SIG-M5 (cell line): Measurements from ENCODE around the gene PPP6R1.

ENCODE experiments used
- DNase-seq: peaks from one replicate; lab custom pipeline; 2025; lab: John Stamatoyannopoulos, UW

Gene PPP6R1, protein sequence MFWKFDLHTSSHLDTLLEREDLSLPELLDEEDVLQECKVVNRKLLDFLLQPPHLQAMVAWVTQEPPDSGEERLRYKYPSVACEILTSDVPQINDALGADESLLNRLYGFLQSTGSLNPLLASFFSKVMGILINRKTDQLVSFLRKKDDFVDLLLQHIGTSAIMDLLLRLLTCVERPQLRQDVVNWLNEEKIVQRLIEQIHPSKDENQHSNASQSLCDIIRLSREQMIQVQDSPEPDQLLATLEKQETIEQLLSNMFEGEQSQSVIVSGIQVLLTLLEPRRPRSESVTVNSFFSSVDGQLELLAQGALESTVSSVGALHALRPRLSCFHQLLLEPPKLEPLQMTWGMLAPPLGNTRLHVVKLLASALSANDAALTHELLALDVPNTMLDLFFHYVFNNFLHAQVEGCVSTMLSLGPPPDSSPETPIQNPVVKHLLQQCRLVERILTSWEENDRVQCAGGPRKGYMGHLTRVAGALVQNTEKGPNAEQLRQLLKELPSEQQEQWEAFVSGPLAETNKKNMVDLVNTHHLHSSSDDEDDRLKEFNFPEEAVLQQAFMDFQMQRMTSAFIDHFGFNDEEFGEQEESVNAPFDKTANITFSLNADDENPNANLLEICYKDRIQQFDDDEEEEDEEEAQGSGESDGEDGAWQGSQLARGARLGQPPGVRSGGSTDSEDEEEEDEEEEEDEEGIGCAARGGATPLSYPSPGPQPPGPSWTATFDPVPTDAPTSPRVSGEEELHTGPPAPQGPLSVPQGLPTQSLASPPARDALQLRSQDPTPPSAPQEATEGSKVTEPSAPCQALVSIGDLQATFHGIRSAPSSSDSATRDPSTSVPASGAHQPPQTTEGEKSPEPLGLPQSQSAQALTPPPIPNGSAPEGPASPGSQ

DNA sequence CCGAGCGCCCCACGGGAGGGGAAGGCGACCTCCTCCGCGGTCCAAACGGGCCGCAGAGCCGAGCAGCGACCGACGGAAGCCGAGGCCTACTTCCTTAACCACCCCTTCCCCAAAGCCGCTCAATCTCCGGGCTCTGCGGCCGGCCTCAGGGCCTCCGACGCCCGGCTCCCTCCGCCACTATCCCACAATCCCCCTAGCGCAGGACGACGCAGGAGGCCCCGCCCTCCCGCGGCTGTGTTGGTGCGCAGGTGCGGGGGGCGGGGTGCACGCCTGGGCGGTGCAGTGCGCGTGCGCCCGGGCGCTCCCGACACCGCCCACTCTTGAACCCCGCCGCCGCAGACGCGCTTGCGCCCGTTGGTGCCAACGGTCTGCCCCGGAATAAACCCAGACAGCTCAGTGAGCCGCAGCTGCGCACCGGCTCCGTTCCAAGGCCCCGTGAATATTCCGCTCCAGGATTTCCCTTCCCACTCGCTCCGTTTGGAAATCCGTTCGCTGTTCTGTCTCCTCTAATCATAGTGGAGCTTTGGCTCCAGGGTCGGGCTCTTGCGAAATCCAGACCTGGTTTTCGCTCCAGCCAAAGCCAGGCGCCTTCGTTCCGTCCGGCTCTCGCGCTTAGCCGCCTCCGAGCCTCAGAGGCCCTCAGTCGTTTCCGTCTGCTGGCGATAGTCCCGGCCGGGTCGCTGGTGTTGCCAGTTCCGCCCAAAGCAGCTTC, at the start of gene PPP6R1:
TSS of gene PPP6R1 (minus strand) at position 190 of the 712 bp plus-strand sequence. CDS start 11,914 bp downstream, outside the sequence.
- DNase-seq: peak; percentile 94

DNA sequence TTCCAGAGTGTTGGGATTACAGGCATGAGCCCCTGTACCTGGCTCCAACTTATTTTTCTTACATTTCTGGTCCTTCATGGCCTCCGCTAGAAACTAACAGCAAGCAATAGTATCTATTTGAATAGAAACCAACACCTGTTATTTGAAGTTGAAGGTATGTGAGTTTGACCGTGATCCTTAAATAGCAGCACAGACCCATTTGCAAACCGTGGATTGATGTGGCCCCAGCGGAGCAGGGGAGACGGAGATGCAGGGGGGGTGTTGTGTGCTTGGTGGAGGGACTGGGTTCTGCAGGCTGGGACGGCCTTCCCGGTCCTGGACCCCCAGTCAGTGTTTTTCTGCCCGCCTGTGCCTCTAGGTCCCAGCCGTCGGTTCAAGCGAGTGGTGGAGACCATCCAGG, 49.5 kb upstream of the PPP6R1 start:
- no peak for DNase-seq

DNA sequence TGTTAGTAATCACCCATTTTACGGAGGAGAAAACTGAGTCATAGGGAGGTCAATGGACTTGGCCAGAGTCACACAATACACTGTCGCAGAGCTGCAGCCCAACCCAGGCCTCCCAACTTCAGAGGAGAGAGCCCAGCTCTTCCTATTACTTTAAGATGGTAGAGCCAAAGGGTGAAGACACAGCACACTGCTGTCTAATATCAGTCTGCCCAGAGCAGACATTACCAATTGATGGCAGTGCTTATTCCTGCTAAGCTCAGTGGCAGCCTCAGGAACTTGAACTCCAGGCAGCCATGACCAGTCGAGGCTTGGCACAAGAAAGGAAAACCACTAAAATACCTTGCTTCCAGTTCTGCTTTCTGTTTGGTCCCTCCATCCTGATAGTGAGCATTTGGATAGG, 47.9 kb upstream of the PPP6R1 start:
- DNase-seq: no peak

DNA sequence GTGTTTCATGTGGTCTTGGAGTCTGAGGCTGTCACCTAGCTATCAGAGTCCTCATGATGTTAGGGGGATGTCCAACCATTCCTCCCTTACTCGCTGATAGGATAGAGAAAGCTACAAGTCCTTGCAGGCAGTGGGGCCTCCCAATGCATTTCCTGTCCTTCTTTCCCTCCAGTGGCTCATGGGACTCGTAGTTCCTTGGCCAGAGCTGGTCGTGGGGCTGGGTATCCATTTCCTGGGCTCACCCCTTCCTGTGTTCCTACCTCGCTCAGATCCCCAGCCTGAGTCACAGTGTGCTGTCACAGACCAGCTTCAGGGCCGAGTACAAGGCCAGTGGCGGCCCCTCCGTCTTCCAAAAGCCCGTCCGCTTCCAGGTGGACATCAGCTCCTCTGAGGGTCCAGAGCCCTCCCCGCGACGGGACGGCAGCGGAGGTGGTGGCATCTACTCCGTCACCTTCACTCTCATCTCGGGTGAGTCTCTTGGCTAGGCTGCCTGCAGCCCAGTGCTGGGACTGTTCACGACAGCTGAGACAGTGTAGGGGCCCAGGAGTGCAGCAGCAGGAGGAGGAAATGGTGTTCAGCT, 47.3 kb upstream of the PPP6R1 start:
- no peak for DNase-seq

DNA sequence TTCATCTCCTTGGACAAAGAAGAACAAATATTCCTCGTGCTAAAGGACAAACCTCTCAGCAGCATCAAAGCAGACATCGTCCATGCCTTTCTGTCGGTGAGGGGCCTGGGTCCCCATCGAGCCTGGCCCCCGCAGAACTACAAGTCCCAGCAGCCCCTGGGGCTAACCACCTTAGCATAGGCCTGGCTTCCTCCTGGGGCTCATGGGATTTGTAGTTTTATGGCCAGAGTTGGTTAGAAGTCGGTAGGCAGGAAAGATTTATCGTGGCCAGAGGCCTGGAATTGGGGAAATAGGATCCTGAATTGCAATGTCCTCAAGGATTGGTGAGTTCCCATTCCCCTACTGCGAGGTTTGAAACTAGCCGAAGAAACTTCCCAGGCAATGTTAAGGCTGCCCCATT, 46.7 kb upstream of the PPP6R1 start:
- no peak for DNase-seq

DNA sequence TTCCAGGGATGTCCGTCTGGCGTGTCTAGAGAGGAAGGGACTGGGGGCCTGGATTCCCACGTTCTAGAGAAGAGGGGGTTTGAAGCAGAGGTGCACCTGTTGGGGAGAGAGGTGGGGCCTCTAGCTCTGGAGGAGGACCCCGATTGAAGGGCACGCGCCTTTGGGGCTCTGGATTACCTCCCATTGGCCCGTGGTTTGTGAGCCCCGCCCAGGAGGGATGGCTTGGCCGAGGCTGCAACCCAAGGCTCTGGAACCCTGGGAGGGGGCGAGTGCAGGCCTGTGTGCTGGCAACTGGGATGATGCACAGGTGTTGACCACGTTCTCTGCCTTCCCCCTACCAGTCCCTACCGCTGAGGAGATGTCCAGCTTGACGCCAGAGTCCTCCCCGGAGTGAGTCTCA, 46.2 kb upstream of the PPP6R1 start:
- no peak for DNase-seq

DNA sequence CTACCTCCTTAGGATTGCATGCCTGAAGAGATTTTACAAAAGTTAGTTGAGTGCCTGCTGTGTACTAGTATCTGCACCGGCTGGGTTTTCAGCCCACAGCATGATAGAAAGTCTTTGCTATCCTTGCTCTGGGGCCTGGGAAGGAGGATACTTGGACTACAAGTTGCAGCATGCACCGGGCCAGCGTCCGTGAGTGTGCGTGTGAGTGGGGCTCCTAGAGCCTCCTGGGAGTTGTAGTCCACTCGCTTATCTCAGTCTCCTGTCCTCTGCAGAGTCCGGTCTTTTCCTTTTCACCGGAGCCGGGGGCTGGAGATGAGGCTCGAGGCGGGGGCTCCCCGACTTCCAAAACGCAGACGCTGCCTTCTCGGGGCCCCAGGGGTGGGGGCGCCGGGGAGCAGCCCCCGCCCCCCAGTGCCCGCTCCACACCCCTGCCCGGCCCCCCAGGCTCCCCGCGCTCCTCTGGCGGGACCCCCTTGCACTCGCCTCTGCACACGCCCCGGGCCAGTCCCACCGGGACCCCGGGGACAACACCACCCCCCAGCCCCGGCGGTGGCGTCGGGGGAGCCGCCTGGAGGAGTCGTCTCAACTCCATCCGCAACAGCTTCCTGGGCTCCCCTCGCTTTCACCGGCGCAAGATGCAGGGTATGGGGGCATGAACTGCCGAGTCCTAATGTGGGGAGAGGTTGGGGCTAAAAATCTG, 45.6 kb upstream of the PPP6R1 start:
- no peak for DNase-seq

DNA sequence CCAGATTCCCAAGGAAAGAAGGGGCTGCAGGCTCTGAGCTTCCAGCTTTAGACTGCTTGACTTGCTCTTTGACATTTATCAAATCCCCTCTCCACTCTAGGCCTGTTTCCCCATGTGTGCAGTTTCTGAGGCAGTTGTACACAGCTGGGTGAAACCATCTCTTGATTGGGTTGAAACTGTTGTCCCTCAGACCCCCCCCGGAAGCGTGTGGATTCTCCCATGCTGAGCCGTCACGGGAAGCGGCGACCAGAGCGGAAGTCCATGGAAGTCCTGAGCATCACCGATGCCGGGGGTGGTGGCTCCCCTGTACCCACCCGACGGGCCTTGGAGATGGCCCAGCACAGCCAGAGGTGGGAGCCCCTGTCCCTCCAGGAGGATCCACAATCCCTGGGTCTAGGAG, 44.7 kb upstream of the PPP6R1 start:
- no peak for DNase-seq

DNA sequence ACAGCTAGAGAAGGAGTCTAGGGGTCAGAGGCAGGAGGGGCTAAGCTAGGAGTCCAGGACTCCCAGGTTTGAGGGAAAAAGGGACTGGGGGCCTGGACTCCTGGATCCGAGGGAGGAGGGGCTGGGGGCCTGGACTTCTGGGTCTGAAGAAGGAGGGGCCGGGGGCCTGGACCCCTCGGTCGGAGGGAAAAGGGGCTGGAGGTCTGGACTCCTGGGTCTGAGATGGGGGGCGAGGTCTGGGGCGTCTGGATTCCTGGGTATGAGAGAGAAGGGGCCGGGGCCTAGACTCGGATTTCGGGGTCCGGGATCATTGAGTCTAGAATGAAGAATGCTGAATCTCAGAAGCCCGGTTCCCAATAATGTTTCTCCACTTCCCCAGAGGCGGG, 43.5 kb upstream of the PPP6R1 start:
- no peak for DNase-seq

DNA sequence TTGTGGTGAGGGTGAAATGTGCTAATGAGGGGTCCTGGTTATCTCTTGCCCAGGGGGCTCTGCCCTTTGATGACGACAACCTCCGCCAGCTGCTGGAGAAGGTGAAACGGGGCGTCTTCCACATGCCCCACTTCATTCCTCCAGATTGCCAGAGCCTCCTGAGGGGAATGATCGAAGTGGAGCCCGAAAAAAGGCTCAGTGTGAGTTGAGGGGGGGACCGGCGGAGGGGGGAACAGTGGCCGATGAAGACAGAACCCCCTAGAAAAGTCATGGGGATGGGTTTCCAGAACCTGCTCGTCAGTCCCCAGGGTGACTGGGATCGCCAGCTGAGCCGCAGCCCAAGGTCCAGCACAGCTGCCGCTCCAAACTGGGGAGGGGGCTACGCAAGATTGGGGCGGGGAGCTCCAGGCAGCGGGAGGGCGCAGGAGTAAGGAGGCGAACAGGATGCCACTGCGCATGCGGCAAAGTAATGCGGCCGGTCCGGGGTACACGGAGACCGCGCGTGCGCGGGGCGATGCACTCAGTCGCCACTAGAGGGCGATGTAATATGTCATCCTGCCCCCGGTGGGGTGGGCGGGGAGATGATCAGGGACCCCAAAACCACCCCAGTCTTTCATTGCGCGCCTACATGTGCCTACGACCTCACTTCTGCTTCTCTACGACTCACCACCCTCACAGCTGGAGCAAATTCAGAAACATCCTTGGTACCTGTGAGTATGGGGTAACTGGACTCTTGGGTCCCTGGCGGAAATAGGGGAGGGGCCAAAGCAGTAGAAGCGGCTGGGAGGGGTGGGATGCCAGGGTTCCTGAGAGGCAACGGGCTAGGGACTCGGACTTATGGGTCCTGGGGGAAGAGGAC, 42.9 kb upstream of the PPP6R1 start:
- DNase-seq: no peak

DNA sequence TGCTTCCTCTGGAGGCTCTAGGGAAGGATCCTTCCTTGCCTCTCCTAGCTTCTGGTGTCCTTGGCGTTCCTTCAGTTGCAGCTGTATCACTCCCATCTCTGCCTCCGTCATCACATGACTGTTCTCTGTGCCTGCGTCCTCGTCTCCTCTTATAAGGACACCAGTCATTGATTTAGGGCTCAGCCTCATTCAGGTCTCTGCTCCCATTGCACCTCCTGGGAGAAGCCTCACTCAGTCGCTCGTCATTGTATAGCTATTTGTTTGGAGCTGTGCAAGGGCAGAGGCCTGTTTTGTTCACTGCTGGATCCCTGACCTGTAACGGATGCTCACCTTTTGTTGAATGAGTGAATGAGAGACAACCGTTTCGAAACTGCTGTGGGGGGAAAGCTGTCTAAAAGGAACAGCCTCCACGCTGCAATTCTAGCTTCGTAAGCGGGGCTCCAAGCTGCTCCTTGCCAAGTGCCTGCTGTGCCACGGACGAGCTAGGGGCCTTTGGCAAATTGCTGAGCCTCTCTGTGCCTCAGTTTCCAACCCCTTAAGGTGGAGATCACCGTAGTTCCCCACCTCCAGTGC, 42.2 kb upstream of the PPP6R1 start:
- no peak for DNase-seq

DNA sequence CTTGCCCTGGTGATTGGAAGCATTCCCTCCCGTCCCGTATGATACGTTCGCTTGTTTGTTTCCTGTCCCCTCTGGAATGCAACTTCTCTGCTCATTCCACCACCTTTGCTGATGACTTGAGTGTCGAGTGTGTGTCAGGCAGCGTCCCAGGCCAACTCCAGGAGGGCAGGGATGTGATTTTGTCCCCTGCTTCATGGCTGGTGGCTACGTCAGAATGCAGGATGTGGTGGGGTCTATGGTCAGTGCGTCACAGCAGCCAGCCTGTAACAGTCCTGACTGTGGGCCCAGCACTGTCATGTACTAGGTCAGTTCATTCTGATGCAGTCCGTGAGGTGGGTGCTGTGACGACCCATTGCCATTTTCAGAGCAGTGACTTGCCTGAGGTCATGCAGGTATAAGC, 41.2 kb upstream of the PPP6R1 start:
- no peak for DNase-seq

DNA sequence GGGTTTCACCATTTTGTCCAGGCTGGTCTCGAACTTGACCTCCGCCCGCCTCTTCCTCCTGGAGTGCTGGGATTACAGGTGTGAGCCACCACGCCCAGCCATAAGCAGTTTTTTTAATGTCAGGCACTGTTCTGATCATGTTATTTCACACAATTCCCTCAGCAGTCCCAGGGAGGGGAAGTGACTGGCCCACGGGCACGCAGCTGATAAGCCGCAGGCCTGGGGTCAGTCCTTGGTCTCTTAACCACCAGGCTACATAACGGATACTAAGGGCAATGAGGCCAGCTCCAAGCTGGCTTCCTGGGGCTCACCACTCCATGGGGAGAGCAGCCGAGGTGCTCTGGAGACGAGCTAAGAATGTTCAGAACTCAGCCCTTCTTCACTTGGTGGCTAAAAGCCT, 38.5 kb upstream of the PPP6R1 start:
- DNase-seq: no peak

DNA sequence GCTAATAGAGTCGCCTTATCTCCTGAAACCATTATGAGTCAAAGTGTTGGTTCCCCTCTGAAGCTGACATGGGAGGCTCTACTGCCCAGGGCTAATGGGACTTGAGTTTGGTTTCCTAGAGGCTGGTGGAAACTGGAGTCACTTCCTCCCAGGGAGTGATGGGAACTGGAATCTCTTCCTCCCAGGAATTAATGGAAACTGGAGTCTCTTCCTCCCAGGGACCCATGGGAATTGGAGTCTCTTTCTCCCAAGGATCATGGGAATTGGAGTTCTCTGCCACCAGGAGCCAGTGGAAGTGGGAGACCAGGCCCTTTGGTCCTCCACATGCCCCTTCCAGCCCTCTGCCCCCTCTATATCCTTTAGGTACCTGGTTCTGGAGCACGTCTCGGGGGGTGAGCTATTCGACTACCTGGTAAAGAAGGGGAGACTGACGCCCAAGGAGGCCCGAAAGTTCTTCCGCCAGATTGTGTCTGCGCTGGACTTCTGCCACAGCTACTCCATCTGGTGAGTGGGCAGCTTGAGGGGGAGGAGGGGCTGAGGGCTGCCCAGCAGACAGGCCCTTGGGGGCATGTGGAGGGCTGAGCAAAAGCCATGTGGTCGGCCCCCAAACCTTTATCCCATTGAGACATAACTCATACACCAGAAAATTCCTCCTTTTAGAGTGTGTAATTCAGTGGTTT, 30.4 kb upstream of the PPP6R1 start:
- no peak for DNase-seq

DNA sequence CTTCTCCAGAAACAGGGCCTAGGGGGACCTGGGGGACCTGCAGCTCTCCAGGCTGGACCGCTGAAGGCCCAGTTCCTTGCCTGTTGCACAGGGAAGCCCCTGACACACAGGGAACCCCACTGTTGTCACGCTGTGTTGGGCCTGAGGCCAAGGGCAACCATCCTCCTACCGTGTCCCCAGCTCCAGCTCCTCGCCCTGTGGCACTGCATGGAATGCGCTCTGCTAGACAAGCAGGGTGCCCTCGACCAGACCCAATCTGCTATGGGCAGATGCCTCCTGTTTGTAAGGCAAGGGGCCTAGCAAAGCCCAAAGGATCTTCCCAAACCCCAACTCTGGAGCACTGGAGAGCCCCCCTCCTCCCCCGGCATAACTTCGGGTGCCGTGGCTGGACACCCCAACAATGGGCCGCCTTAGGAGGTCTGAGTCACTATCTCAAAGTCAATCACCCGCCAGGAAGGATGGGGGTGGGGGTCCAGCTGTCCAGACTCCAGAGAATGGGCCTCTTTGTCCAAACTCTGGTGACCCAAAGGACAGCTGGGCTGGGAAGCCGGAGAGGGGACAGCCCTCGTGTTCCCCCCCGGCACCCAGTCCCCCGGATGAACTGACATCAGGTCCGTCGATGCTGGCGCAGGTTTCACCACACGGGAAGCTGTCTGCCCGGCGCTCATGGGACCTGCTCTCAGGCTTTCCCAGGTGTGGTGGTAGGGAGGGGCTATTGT, 28.7 kb upstream of the PPP6R1 start:
- DNase-seq: no peak

DNA sequence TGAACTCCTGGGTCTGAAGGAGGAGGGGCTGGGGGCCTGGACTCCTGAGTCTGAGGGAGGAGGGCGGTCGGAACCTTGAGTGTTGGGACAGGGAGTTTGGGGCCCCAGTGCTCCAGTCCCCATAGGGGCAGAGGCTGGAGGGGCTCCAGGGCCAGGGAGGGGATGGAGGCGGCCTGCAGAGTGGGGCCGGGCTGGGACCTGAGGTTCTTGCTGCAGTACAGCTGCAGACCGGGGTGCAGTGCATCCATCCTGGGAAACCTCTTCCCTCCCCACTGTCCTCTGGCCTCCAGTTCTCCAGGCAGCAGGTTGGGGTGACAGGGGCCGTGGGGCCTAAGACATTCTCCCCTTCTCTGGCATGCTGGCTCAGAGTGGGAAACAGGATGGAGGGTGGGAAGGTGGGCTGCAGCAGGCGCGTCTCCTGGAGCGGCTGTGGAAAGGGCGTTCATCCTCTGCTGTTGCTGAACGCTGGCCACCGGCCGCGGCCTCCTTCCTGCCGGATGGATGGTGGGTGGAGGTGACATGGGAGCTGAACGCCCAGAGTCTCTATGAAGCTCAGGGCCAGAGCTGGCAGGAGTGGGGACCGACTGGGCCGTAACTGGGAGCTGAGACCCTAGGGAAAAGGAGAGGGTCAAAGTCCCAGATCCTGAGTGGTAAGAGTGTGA, 26.5 kb upstream of the PPP6R1 start:
- no peak for DNase-seq

DNA sequence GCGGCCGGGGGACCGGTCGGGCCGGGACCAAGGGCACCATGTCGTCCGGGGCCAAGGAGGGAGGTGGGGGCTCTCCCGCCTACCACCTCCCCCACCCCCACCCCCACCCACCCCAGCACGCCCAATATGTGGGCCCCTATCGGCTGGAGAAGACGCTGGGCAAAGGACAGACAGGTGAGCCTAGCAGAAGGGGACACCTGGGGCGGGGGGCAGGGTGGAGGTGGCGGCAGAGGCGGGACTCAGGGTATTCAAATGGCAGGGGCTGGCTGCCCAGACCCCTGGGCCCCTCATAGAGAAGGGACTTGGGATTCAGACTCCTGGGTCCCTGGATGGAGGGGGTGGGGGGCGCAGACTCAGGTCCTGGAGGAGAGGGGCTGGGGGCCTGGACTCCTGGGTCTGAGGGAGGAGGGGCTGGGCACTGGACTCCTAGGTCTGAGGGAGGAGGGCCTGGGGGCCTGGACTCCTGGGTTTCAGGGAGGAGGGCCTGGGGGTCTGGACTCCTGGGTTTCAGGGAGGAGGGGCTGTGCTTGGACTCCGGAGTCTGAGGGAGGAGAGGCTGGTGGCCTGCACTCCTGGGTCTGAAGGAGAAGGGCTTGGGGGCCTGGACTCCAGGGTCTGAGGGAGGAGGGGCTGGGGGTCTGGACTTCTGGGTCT, 25.7 kb upstream of the PPP6R1 start:
- DNase-seq: no peak
